ENCODE results near the gene DHDDS.

DNA sequence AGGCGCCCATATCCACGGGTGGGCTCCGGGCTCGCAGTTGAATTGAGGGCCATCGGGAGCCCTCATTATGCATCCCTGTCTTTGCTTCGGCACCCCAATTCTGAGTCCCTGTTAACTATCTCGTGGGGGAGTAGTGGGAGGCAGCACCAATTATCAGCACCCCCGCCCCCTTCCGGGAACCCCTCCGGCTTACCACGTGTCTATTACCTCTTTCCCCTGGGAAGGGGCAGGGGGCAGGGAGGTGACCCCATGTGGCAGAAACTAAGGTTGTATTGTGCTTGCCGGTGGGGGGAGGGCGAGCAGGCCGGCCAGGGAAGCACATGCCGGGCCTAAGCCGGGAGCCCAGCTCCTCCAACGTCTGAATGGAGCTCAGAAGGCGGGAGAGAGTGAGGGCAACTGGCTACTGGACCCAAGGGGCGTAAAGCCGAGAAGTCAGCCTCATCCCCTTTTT lies 20.5 kb upstream of the DHDDS start:
- TF ChIP-seq POLR2A (IDR thresholded peaks at IDR 0.05) (no peak), POLR2AphosphoS5 (IDR thresholded peaks at IDR 0.05) (no peak)
